H1 (cell line): Measurements from ENCODE around the gene GPR180. TPM values are rescaled to one million over a fixed set of nuclear protein-coding genes. Genes with fewer than 3 reads are reported as not detected.

Experiments used
- CTCF ChIA-PET: fragments of 300-600 bp; sonication (Branson Sonifier 250); formaldehyde crosslinking; loops from one replicate; lab custom pipeline; 2021; ENCODE audit not compliant: partially characterized antibody; lab: Charles Lee
- POLR2A ChIA-PET: fragments of 300-600 bp; sonication (Branson Sonifier 250); formaldehyde crosslinking; loops from one replicate; lab custom pipeline; 2021; ENCODE audit warnings: inconsistent platforms; ENCODE audit not compliant: partially characterized antibody; lab: Charles Lee
- DNase-seq, 2 experiments: peaks; one replicate each; pipeline versions ENCODE4 v3.0.0 to v3.0.0-alpha.2; 2010 to 2022; ENCODE audit warnings: low spot score in 2 of 2, low read depth in 1 of 2, mixed read lengths in 1 of 2
- FAIRE-seq: peaks from 2 replicates; lab custom pipeline; 2011; peaks lifted over from hg19 to GRCh38; lab: Jason Lieb, UNC
- H2AFZ ChIP-seq: 2 replicates; pipeline ENCODE4 v1.8.1; 2012; ENCODE audit warnings: low read length, inconsistent platforms
- H2AK5ac ChIP-seq: 2 replicates; pipeline ENCODE4 v1.6.1; 2013; ENCODE audit warnings: low read depth, low read length
- H2BK120ac ChIP-seq: replicated peaks from 2 replicates; pipeline ENCODE3; 2013; ENCODE audit warnings: low read depth, low read length, inconsistent platforms
- H2BK12ac ChIP-seq: 2 replicates; pipeline ENCODE4 v1.6.1; 2013; ENCODE audit warnings: low read depth, low read length
- H2BK15ac ChIP-seq: 2 replicates; pipeline ENCODE4 v1.6.1; 2013; ENCODE audit warnings: low read length
- H2BK20ac ChIP-seq: 2 replicates; pipeline ENCODE4 v1.6.1; 2013; ENCODE audit warnings: low read length
- H2BK5ac ChIP-seq: 2 replicates; pipeline ENCODE4 v1.6.1; 2013; ENCODE audit warnings: low read depth, low read length
- H3K14ac ChIP-seq: 2 replicates; pipeline ENCODE4 v1.6.1; 2013; ENCODE audit warnings: inconsistent platforms; ENCODE audit not compliant: insufficient read length
- H3K18ac ChIP-seq: 2 replicates; pipeline ENCODE4 v1.6.1; 2013; ENCODE audit warnings: low read length; ENCODE audit errors: extremely low read depth
- H3K23ac ChIP-seq: 2 replicates; pipeline ENCODE4 v1.6.1; 2013; ENCODE audit warnings: inconsistent platforms; ENCODE audit not compliant: insufficient read length
- H3K23me2 ChIP-seq: 2 replicates; pipeline ENCODE4 v1.6.1; 2013; ENCODE audit warnings: low read depth, low read length
- H3K27ac ChIP-seq: 2 replicates; pipeline ENCODE4 v1.6.1; 2011; ENCODE audit warnings: low read depth, low read length, inconsistent platforms
- H3K27me3 ChIP-seq, 4 experiments: replicated peaks in 1 of 4; 1 replicate in 1 of 4; 2 replicates in 3 of 4; pipeline versions ENCODE4 v1.6.1 to v1.8.1; 2011 to 2013; ENCODE audit warnings: low read length in 3 of 4, mild to moderate bottlenecking in 3 of 4, inconsistent platforms in 2 of 4, mixed read lengths in 2 of 4, moderate library complexity in 1 of 4; ENCODE audit not compliant: control insufficient read depth in 3 of 4, insufficient read depth in 3 of 4; ENCODE audit errors: extremely low read depth in 1 of 4
- H3K36me3 ChIP-seq, 4 experiments: 2 replicates each; pipeline versions ENCODE4 v1.6.1 to v1.8.1; 2011 to 2013; ENCODE audit warnings: mild to moderate bottlenecking in 4 of 4, low read length in 3 of 4, moderate library complexity in 2 of 4, control low read depth in 1 of 4, inconsistent platforms in 1 of 4; ENCODE audit not compliant: insufficient read depth in 4 of 4, control insufficient read depth in 2 of 4
- H3K4ac ChIP-seq: replicated peaks from 2 replicates; pipeline ENCODE3; 2013; ENCODE audit warnings: low read length, low read depth, mixed read lengths, inconsistent platforms; ENCODE audit not compliant: insufficient read length
- H3K4me1 ChIP-seq, 4 experiments: replicated peaks in 1 of 4; 1 replicate in 1 of 4; 2 replicates in 3 of 4; pipeline versions ENCODE4 v1.6.1 to v1.8.1; 2011 to 2013; ENCODE audit warnings: low read length in 3 of 4, inconsistent platforms in 2 of 4, mixed read lengths in 1 of 4; ENCODE audit not compliant: insufficient read depth in 4 of 4, control insufficient read depth in 3 of 4
- H3K4me2 ChIP-seq, 2 experiments: 2 replicates each; pipeline versions ENCODE4 v1.6.1 to v1.8.1; 2011 to 2013; ENCODE audit warnings: low read depth in 2 of 2, low read length in 2 of 2, control low read depth in 1 of 2, inconsistent platforms in 1 of 2, mild to moderate bottlenecking in 1 of 2; ENCODE audit not compliant: insufficient read depth in 1 of 2
- H3K4me3 ChIP-seq, 4 experiments: fragments of 200-600, 300-600 bp in 1 of 4; sonication (generic), shearing (Covaris generic), sonication (Bioruptor Twin) in 1 of 4; 2 replicates each; pipeline versions ENCODE4 v1.5.1 to v1.8.1; 2011 to 2016; ENCODE audit warnings: low read length in 4 of 4, low read depth in 3 of 4, control low read depth in 2 of 4, inconsistent platforms in 2 of 4, mild to moderate bottlenecking in 2 of 4, mixed read lengths in 1 of 4, moderate library complexity in 1 of 4; ENCODE audit not compliant: insufficient read depth in 2 of 4; ENCODE audit errors: extremely low read depth in 1 of 4
- H3K56ac ChIP-seq: replicated peaks from 2 replicates; pipeline ENCODE3; 2013; ENCODE audit warnings: low read depth, mild to moderate bottlenecking, mixed read lengths, low read length, inconsistent platforms; ENCODE audit not compliant: insufficient read length
- H3K79me1 ChIP-seq: 2 replicates; pipeline ENCODE4 v1.6.1; 2013; ENCODE audit warnings: low read depth, low read length, control low read depth
- H3K79me2 ChIP-seq, 2 experiments: 2 replicates each; pipeline versions ENCODE4 v1.6.1 to v1.8.1; 2012 to 2013; ENCODE audit warnings: low read length in 2 of 2, mild to moderate bottlenecking in 2 of 2, inconsistent platforms in 1 of 2; ENCODE audit not compliant: insufficient read depth in 2 of 2, control insufficient read depth in 1 of 2
- H3K9ac ChIP-seq, 4 experiments: replicated peaks in 1 of 4; 1 replicate in 1 of 4; 2 replicates in 3 of 4; pipeline versions ENCODE4 v1.6.1 to v1.8.1; 2011 to 2013; ENCODE audit warnings: low read depth in 3 of 4, low read length in 3 of 4, control low read depth in 2 of 4, mild to moderate bottlenecking in 2 of 4, moderate library complexity in 2 of 4, inconsistent platforms in 1 of 4; ENCODE audit errors: extremely low read depth in 1 of 4
- H3K9me3 ChIP-seq, 2 experiments: 2 replicates each; pipeline versions ENCODE4 v1.6.1 to v1.8.1; 2012 to 2013; ENCODE audit warnings: mild to moderate bottlenecking in 2 of 2, moderate library complexity in 2 of 2, control low read depth in 1 of 2, inconsistent platforms in 1 of 2, low read depth in 1 of 2, low read length in 1 of 2, mixed read lengths in 1 of 2; ENCODE audit not compliant: insufficient read depth in 2 of 2
- H4K20me1 ChIP-seq, 2 experiments: replicated peaks in 1 of 2; 2 replicates each; pipeline versions ENCODE3 to v1.8.1; 2011 to 2013; ENCODE audit warnings: inconsistent platforms in 2 of 2, low read length in 2 of 2, mild to moderate bottlenecking in 1 of 2; ENCODE audit not compliant: insufficient read depth in 2 of 2, control insufficient read depth in 1 of 2
- H4K5ac ChIP-seq: 2 replicates; pipeline ENCODE4 v1.6.1; 2013; ENCODE audit warnings: low read length, low read depth, mixed read lengths, inconsistent platforms; ENCODE audit not compliant: insufficient read length
- H4K8ac ChIP-seq: 2 replicates; pipeline ENCODE4 v1.8.0; 2013; ENCODE audit warnings: mild to moderate bottlenecking, moderate library complexity, low read length, inconsistent platforms; ENCODE audit not compliant: insufficient read depth; ENCODE audit errors: extremely low read depth
- H4K91ac ChIP-seq: replicated peaks from 2 replicates; pipeline ENCODE3; 2013; ENCODE audit warnings: low read length, mixed read lengths, inconsistent platforms; ENCODE audit not compliant: insufficient read length
- BRCA1 ChIP-seq: IDR thresholded peaks from 2 replicates; pipeline ENCODE4 v1.6.1; 2012; ENCODE audit warnings: low read depth, low read length, improper control_type of control experiment
- CBX5 ChIP-seq: fragments of 300-800, 300-1000 bp; sonication (generic); IDR thresholded peaks from 2 replicates; pipeline ENCODE4 v1.7.1; 2016; ENCODE audit warnings: antibody characterized with exemption, low read length, low read depth
- CBX8 ChIP-seq: fragments of 300-800, 300-1000 bp; sonication (generic); IDR thresholded peaks from 2 replicates; pipeline ENCODE4 v1.7.1; 2016; ENCODE audit warnings: low read depth, low read length, borderline replicate concordance
- KDM1A ChIP-seq: fragments of 200-600, 300-600 bp; sonication (generic); IDR thresholded peaks from 2 replicates; pipeline ENCODE4 v1.7.1; 2016; ENCODE audit warnings: mild to moderate bottlenecking, low read length, borderline replicate concordance
- POLR2A ChIP-seq, 2 experiments: IDR thresholded peaks; 1 replicate in 1 of 2; 2 replicates in 1 of 2; pipeline ENCODE4 v1.6.1; 2011; ENCODE audit warnings: low read depth in 2 of 2, low read length in 2 of 2, mild to moderate bottlenecking in 2 of 2; ENCODE audit errors: control extremely low read depth in 1 of 2
- RAD21 ChIP-seq, 2 experiments: IDR thresholded peaks in 1 of 2; conservative IDR thresholded peaks in 1 of 2; 2 replicates each; pipeline ENCODE4 v1.6.1; 2011; ENCODE audit warnings: low read depth in 2 of 2, low read length in 2 of 2, improper control_type of control experiment in 1 of 2, inconsistent platforms in 1 of 2, mild to moderate bottlenecking in 1 of 2, moderate library complexity in 1 of 2
- RFX5 ChIP-seq: IDR thresholded peaks from 2 replicates; pipeline ENCODE4 v1.6.1; 2011; ENCODE audit warnings: low read depth, low read length, improper control_type of control experiment, borderline replicate concordance
- SAP30 ChIP-seq: fragments of 300-600 bp; sonication (generic); IDR thresholded peaks from 2 replicates; pipeline ENCODE4 v1.7.1; 2012; ENCODE audit warnings: low read length, moderate library complexity, mild to moderate bottlenecking, inconsistent platforms; ENCODE audit not compliant: insufficient read depth, insufficient replicate concordance
- SIN3A ChIP-seq, 2 experiments: IDR thresholded peaks in 1 of 2; conservative IDR thresholded peaks in 1 of 2; 2 replicates each; pipeline ENCODE4 v1.6.1; 2011 to 2012; ENCODE audit warnings: low read length in 2 of 2, improper control_type of control experiment in 1 of 2, low read depth in 1 of 2, mild to moderate bottlenecking in 1 of 2
- SRF ChIP-seq: IDR thresholded peaks from 2 replicates; pipeline ENCODE4 v1.6.1; 2011; ENCODE audit warnings: mild to moderate bottlenecking, low read depth, low read length, moderate library complexity
- TAF7 ChIP-seq: optimal IDR thresholded peaks from 2 replicates; pipeline ENCODE3; 2011; ENCODE audit warnings: low read depth, mild to moderate bottlenecking, inconsistent platforms, low read length, moderate library complexity, borderline replicate concordance
- TBP ChIP-seq: IDR thresholded peaks from 2 replicates; pipeline ENCODE4 v1.6.1; 2011; ENCODE audit warnings: low read depth, low read length, improper control_type of control experiment
- TEAD4 ChIP-seq: IDR thresholded peaks from 2 replicates; pipeline ENCODE4 v1.6.1; 2012; ENCODE audit warnings: low read depth, low read length, inconsistent platforms, mixed read lengths
- YY1 ChIP-seq: IDR thresholded peaks from 2 replicates; pipeline ENCODE4 v1.6.1; 2011; ENCODE audit warnings: low read depth, mild to moderate bottlenecking, low read length
- WGBS, 2 experiments: shearing (Covaris generic) in 1 of 2; methylation state at CpG; one replicate each; pipeline versions ENCODE4 v1.1.6 to v1.1.7; 2013 to 2015; ENCODE audit warnings: low lambda C conversion rate in 2 of 2, mixed read lengths in 2 of 2, inconsistent platforms in 1 of 2, low coverage in 1 of 2, missing lambda C conversion rate in 1 of 2; ENCODE audit not compliant: insufficient replicate concordance in 2 of 2, insufficient coverage in 1 of 2, insufficient read length in 1 of 2; ENCODE audit errors: extremely low coverage in 1 of 2, missing lambda C conversion rate in 1 of 2; 5-methylcytosine and 5-hydroxymethylcytosine counted together
- polyA plus RNA-seq, 7 experiments: library from polyadenylated mRNA; depleted of rRNA in 3 of 7; stranded (reverse) in 5 of 7; unstranded in 2 of 7; fragments of >200 nt in 5 of 7; fragments of 200-250 nt in 2 of 7; gene quantifications; 1 replicate in 5 of 7; 2 replicates in 1 of 7; 4 replicates in 1 of 7; pipeline versions ENCODE4 v1.2.1 to v1.2.3, GENCODE V29; 2011 to 2013; ENCODE audit warnings: missing spikeins in 2 of 7, mixed read lengths in 2 of 7
- total RNA-seq: library from RNA; stranded (reverse); fragmentation: NEBNext Ultra II Directional; extraction: Animal tissue kit (Norgen Biotek cat#: 25700); gene quantifications from 2 replicates; pipeline ENCODE4 v1.2.1, GENCODE V29; 2021

GPR180 gene
- total and polyA plus RNA-seq, 2 of the 8 experiments (the other 6 are each of a cell fraction or from before 2014, with no cell fraction given): 1.8 to 4.8 TPM

DNA sequence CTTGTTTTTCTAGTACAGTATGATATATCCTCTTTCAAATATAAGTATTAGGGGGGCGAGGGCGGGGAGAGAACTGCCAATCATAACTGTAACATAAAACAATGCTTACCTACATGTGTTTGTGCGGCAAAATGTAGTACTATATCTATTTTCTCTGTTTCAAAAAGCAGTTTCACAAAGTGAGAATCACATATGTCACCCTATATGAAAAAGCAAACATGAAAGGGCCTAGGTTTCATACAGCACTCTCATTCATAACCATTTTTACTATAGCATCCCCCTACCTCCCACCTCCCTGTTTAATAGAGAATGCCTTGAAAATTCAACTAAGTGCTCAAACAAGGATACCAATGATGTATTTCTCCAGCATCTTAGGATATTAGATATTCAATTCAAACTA, 10.9 kb upstream of the GPR180 start:
- no peak overlapping the region for H3K56ac ChIP-seq
- H2AK5ac ChIP-seq: no peak overlapping the region
- H3K4me1 ChIP-seq: peaks cover 0 to 8% (median 6%) of the 10 kb centered on the region in 4 experiments; a peak in 3 of 7 replicates
- ChIA-PET POLR2A (no interaction called here), CTCF (no interaction called here)
- peaks cover 5% of the 10 kb centered on the region; the same call in 1 of the 2 replicates for H3K79me1 ChIP-seq
- DNase-seq: no peak
- H3K14ac ChIP-seq: no peak overlapping the region
- no peak overlapping the region for H2AFZ ChIP-seq
- no peak overlapping the region for H3K27ac ChIP-seq
- H2BK5ac ChIP-seq: no peak overlapping the region
- no peaks in the 10 kb centered on the region for H4K20me1 ChIP-seq
- H3K27me3 ChIP-seq: no peaks in the 10 kb centered on the region
- H3K18ac ChIP-seq: no peak overlapping the region
- no peak overlapping the region for H2BK12ac ChIP-seq
- FAIRE-seq: no peak
- H2BK120ac ChIP-seq: no peak overlapping the region
- H3K9ac ChIP-seq: no peak overlapping the region
- H2BK15ac ChIP-seq: no peak overlapping the region
- no peak overlapping the region for H3K23ac ChIP-seq
- WGBS, 2 experiments: 89% methylated on average over 3 of the region's 3 CpGs; no CpG with 5 or more reads in 1 of the 2 experiments
- H3K79me2 ChIP-seq: peaks cover 6 to 34% of the 10 kb centered on the region in 2 experiments; a peak in 3 of 4 replicates
- no peaks in the 10 kb centered on the region for H3K9me3 ChIP-seq
- peaks cover 8% of the 10 kb centered on the region for H3K23me2 ChIP-seq
- no peak overlapping the region for H4K8ac ChIP-seq
- H3K4me2 ChIP-seq: no peak overlapping the region
- H2BK20ac ChIP-seq: no peak overlapping the region
- H4K91ac ChIP-seq: no peak overlapping the region
- no peak overlapping the region for H4K5ac ChIP-seq
- no peak overlapping the region for H3K4me3 ChIP-seq
- peaks cover 3 to 38% (median 10%) of the 10 kb centered on the region in 4 experiments; a peak in 6 of 8 replicates for H3K36me3 ChIP-seq
- H3K4ac ChIP-seq: no peak overlapping the region
- TF ChIP-seq YY1 (no peak), RFX5 (no peak), TAF7 (no peak), CBX8 (no peak), SAP30 (no peak), CBX5 (no peak), SIN3A (conservative IDR thresholded peaks at IDR 0.05 in 1 of 2, IDR thresholded peaks at IDR 0.05 in 1 of 2; ENCODE audit: low read depth in 1 of 2, low read length in 2 of 2) (no peak), SRF (no peak), TBP (no peak), POLR2A (IDR thresholded peaks at IDR 0.05; ENCODE audit: control extremely low read depth in 1 of 2, low read depth in 2 of 2, low read length in 2 of 2) (no peak), BRCA1 (no peak), RAD21 (IDR thresholded peaks at IDR 0.05 in 1 of 2, conservative IDR thresholded peaks at IDR 0.05 in 1 of 2; ENCODE audit: low read depth in 2 of 2, low read length in 2 of 2) (no peak), KDM1A (no peak), TEAD4 (no peak)
